ENCODE measurements around the gene TTLL8.

TTLL8 gene

GRCh38 chr22:49970528-49971231, 87.4 kb downstream of the TTLL8 start:
- Histone ChIP-seq H3K27me3 (peaks cover 50% of the 10 kb centered on the region), H3K36me3 (peaks cover 1% of the 10 kb centered on the region), H3K4me3 (ENCODE audit: low read depth in 1 of 2, low read length in 1 of 2) (peak overlapping the region; percentile 59 to 61), H3K27ac (peak overlapping the region; percentile 36), H3K9me3 (no peaks in the 10 kb centered on the region), H3K4me1 (ENCODE audit: control insufficient read depth in 1 of 2, insufficient read depth in 1 of 2, low read depth in 1 of 2, low read length in 1 of 2) (peaks cover 41 to 50% of the 10 kb centered on the region in 2 experiments)
- TF ChIP-seq CTCF (IDR thresholded peaks at IDR 0.05): no peak

GRCh38 chr22:49969751-49970527, 88.2 kb downstream of the TTLL8 start:
- no peak for TF ChIP-seq CTCF (IDR thresholded peaks at IDR 0.05)

GRCh38 chr22:49968831-49969661, 89.1 kb downstream of the TTLL8 start:
- no peak for TF ChIP-seq CTCF (IDR thresholded peaks at IDR 0.05)
- H3K36me3 ChIP-seq: peaks cover 18% of the 10 kb centered on the region
- peaks cover 53 to 67% of the 10 kb centered on the region in 2 experiments for H3K4me1 ChIP-seq (ENCODE audit: control insufficient read depth in 1 of 2, insufficient read depth in 1 of 2, low read depth in 1 of 2, low read length in 1 of 2)
- no peak overlapping the region for H3K27ac ChIP-seq
- H3K4me3 ChIP-seq (ENCODE audit: low read depth in 1 of 2, low read length in 1 of 2): no peak overlapping the region
- H3K9me3 ChIP-seq: no peaks in the 10 kb centered on the region
- peaks cover 45% of the 10 kb centered on the region for H3K27me3 ChIP-seq

More at GRCh38 chr22:49969751-49970527, 88.2 kb downstream of the TTLL8 start:
- Histone ChIP-seq H3K27ac (no peak overlapping the region), H3K9me3 (no peaks in the 10 kb centered on the region), H3K27me3 (peaks cover 45% of the 10 kb centered on the region), H3K4me1 (ENCODE audit: control insufficient read depth in 1 of 2, insufficient read depth in 1 of 2, low read depth in 1 of 2, low read length in 1 of 2) (peaks cover 47 to 58% of the 10 kb centered on the region in 2 experiments), H3K4me3 (ENCODE audit: low read depth in 1 of 2, low read length in 1 of 2) (no peak overlapping the region), H3K36me3 (peaks cover 9% of the 10 kb centered on the region)
